Activated CD4-positive, alpha-beta memory T cell treated with anti-CD3 and anti-CD28 coated beads, Interleukin-2, amount 10 ng/mL, durations not matched to agents 7 days and 5 days (primary cell): ENCODE results near the gene MBLAC1. TPM values are rescaled to one million over a fixed set of nuclear protein-coding genes. Genes with fewer than 3 reads are reported as not detected.

Source experiments
- CTCF ChIA-PET: fragments of 350-600 bp; sonication (Branson Sonifier 250); formaldehyde crosslinking; loops from one replicate; lab custom pipeline; 2021; ENCODE audit warnings: antibody characterized with exemption, inconsistent platforms; lab: Charles Lee
- POLR2A ChIA-PET: fragments of 350-600 bp; sonication (Branson Sonifier 250); formaldehyde crosslinking; loops from one replicate; lab custom pipeline; 2021; ENCODE audit warnings: antibody characterized with exemption; lab: Charles Lee
- DNase-seq: peaks from one replicate; pipeline ENCODE4 v3.0.0-alpha.2; 2020
- H3K27ac Mint-ChIP-seq: one replicate; pipeline ENCODE4 v1.8.0; 2021; ENCODE audit warnings: mild to moderate bottlenecking, mixed read lengths
- H3K27me3 Mint-ChIP-seq: one replicate; pipeline ENCODE4 v1.8.0; 2021; ENCODE audit warnings: mixed read lengths
- H3K36me3 Mint-ChIP-seq: one replicate; pipeline ENCODE4 v1.8.0; 2021; ENCODE audit warnings: low read depth, mixed read lengths
- H3K4me1 Mint-ChIP-seq: one replicate; pipeline ENCODE4 v1.8.0; 2021; ENCODE audit warnings: mixed read lengths
- H3K4me3 Mint-ChIP-seq: one replicate; pipeline ENCODE4 v1.8.0; 2021; ENCODE audit warnings: mild to moderate bottlenecking, mixed read lengths
- H3K9me3 Mint-ChIP-seq: one replicate; pipeline ENCODE4 v1.8.0; 2021; ENCODE audit warnings: mixed read lengths
- total RNA-seq, 2 experiments: library from RNA; stranded (reverse); gene quantifications; one replicate each; pipeline ENCODE4 v1.2.3, GENCODE V29; 2021

Gene MBLAC1
- total RNA-seq, 2 experiments from 2014 or later, result 3.4 to 4.1 TPM

GRCh38 chr7:100088621-100089457, 37.9 kb upstream of the MBLAC1 start, which contains the start of gene COPS6:
COPS6 (plus strand) TSS chr7:100088969; CDS start chr7:100088991, 22 bp downstream.
- Mint-ChIP-seq H3K4me1 (peaks cover 41% of the 10 kb centered on the region), H3K36me3 (peaks cover 44% of the 10 kb centered on the region), H3K4me3 (peak within 1 kb of the TSS; percentile 89)

GRCh38 chr7:100089458-100090196, 37.1 kb upstream of the MBLAC1 start:
- POLR2A ChIA-PET, result interaction anchor here (0.6 to 11.1 kb wide), 6 partner anchors 11 to 74 kb away, joined by 4 to 169 read pairs (median 6); partner anchors contain the start of genes AP4M1, MBLAC1, MCM7 and ZKSCAN1
- Mint-ChIP-seq H3K27me3 (no peaks in the 10 kb centered on the region), H3K4me1 (peaks cover 41% of the 10 kb centered on the region), H3K27ac (peak overlapping the region; percentile 83), H3K9me3 (no peaks in the 10 kb centered on the region), H3K36me3 (peaks cover 52% of the 10 kb centered on the region), H3K4me3 (peak overlapping the region; percentile 89)
- DNase-seq, result no peak
- CTCF ChIA-PET, result interaction anchor here (1.5 kb wide), 1 partner anchor 12 kb away, joined by 3 read pairs; the partner anchor contains the start of genes AP4M1 and MCM7

More at GRCh38 chr7:100088621-100089457, 37.9 kb upstream of the MBLAC1 start, which contains the start of gene COPS6:
- ChIA-PET POLR2A (interaction anchor here (0.7 to 11.1 kb wide), 8 partner anchors 9 to 74 kb away, joined by 3 to 169 read pairs (median 4); partner anchors contain the start of genes AP4M1, MBLAC1, MCM7 and ZKSCAN1), CTCF (interaction anchor here (1.0 to 1.5 kb wide), 4 partner anchors 12 to 319 kb away, joined by 3 to 6 read pairs (median 4); partner anchors contain the start of genes AP4M1 and MCM7)
- peak; percentile 85 for DNase-seq
- H3K27ac Mint-ChIP-seq, result peak within 1 kb of the TSS; percentile 83
- H3K27me3 Mint-ChIP-seq, result no peaks in the 10 kb centered on the region
- H3K9me3 Mint-ChIP-seq, result no peaks in the 10 kb centered on the region

GRCh38 chr7:100090527-100091410, 36.0 kb upstream of the MBLAC1 start:
- no peaks in the 10 kb centered on the region for H3K9me3 Mint-ChIP-seq
- POLR2A ChIA-PET, result interaction anchor here (0.9 to 11.1 kb wide), 6 partner anchors 10 to 37 kb away, joined by 3 to 169 read pairs (median 6); partner anchors contain the start of genes AP4M1, CNPY4, MBLAC1 and MCM7
- H3K36me3 Mint-ChIP-seq, result peaks cover 64% of the 10 kb centered on the region
- H3K4me1 Mint-ChIP-seq, result peaks cover 46% of the 10 kb centered on the region
- no peak for DNase-seq
- CTCF ChIA-PET, result interaction anchor here (0.6 to 1.5 kb wide), 2 partner anchors 11 to 39 kb away, joined by 3 read pairs; partner anchors contain the start of genes AP4M1 and MCM7
- peak overlapping the region; percentile 45 for H3K4me3 Mint-ChIP-seq
- peak overlapping the region; percentile 55 for H3K27ac Mint-ChIP-seq
- no peaks in the 10 kb centered on the region for H3K27me3 Mint-ChIP-seq

GRCh38 chr7:100091411-100092181, 35.2 kb upstream of the MBLAC1 start:
- H3K4me3 Mint-ChIP-seq, result peak overlapping the region; percentile 18
- H3K36me3 Mint-ChIP-seq, result peaks cover 70% of the 10 kb centered on the region
- CTCF ChIA-PET, result interaction anchor here (1.3 kb wide), 1 partner anchor 9 kb away, joined by 4 read pairs; no protein-coding TSS in a partner anchor
- H3K4me1 Mint-ChIP-seq, result peaks cover 46% of the 10 kb centered on the region
- no peaks in the 10 kb centered on the region for H3K27me3 Mint-ChIP-seq
- peak overlapping the region; percentile 42 for H3K27ac Mint-ChIP-seq
- POLR2A ChIA-PET, result interaction anchor here (0.9 to 11.1 kb wide), 7 partner anchors 9 to 37 kb away, joined by 3 to 169 read pairs (median 7); partner anchors contain the start of genes AP4M1, CNPY4, MBLAC1 and MCM7
- DNase-seq, result no peak
- no peaks in the 10 kb centered on the region for H3K9me3 Mint-ChIP-seq

GRCh38 chr7:100093054-100093453, 33.7 kb upstream of the MBLAC1 start:
- ChIA-PET CTCF (no interaction called here), POLR2A (interaction anchor here (0.6 to 2.0 kb wide), 4 partner anchors 8 to 35 kb away, joined by 4 to 15 read pairs (median 6); partner anchors contain the start of genes AP4M1 and MCM7)
- Mint-ChIP-seq H3K27ac (no peak overlapping the region), H3K4me1 (peaks cover 49% of the 10 kb centered on the region), H3K36me3 (peaks cover 81% of the 10 kb centered on the region), H3K9me3 (no peaks in the 10 kb centered on the region), H3K27me3 (no peaks in the 10 kb centered on the region), H3K4me3 (no peak overlapping the region)
- DNase-seq, result no peak

GRCh38 chr7:100093498-100093897, 33.3 kb upstream of the MBLAC1 start:
- CTCF ChIA-PET, result no interaction called here

GRCh38 chr7:100093925-100094486, 32.8 kb upstream of the MBLAC1 start:
- POLR2A ChIA-PET, result no interaction called here
- Mint-ChIP-seq H3K27me3 (no peaks in the 10 kb centered on the region), H3K27ac (no peak overlapping the region), H3K4me1 (peaks cover 53% of the 10 kb centered on the region), H3K9me3 (no peaks in the 10 kb centered on the region), H3K36me3 (peaks cover 91% of the 10 kb centered on the region), H3K4me3 (no peak overlapping the region)
- DNase-seq, result no peak
- CTCF ChIA-PET, result no interaction called here

More at GRCh38 chr7:100093498-100093897, 33.3 kb upstream of the MBLAC1 start:
- Mint-ChIP-seq H3K27me3 (no peaks in the 10 kb centered on the region), H3K4me1 (peaks cover 48% of the 10 kb centered on the region), H3K4me3 (no peak overlapping the region), H3K9me3 (no peaks in the 10 kb centered on the region), H3K27ac (no peak overlapping the region), H3K36me3 (peaks cover 86% of the 10 kb centered on the region)
- DNase-seq, result no peak
- POLR2A ChIA-PET, result interaction anchor here (0.6 to 2.0 kb wide), 2 partner anchors 11 to 35 kb away, joined by 4 to 7 read pairs; no protein-coding TSS in a partner anchor

- no peaks in the 10 kb centered on the region for H3K27me3 Mint-ChIP-seq
- peaks cover 95% of the 10 kb centered on the region for H3K36me3 Mint-ChIP-seq
- ChIA-PET POLR2A (interaction anchor here (0.9 to 1.5 kb wide), 6 partner anchors 10 to 177 kb away, joined by 3 to 5 read pairs (median 3); partner anchors contain the start of gene MBLAC1), CTCF (interaction anchor here (0.6 kb wide), 1 partner anchor 350 kb away, joined by 3 read pairs; no protein-coding TSS in a partner anchor)
- no peak for DNase-seq
- H3K9me3 Mint-ChIP-seq, result no peaks in the 10 kb centered on the region
- no peak overlapping the region for H3K4me3 Mint-ChIP-seq
- peaks cover 54% of the 10 kb centered on the region for H3K4me1 Mint-ChIP-seq
- no peak overlapping the region for H3K27ac Mint-ChIP-seq
Observed at GRCh38 chr7:100095289-100095688, 31.5 kb upstream of the MBLAC1 start.

- H3K36me3 Mint-ChIP-seq, result peaks cover 93% of the 10 kb centered on the region
- CTCF ChIA-PET, result interaction anchor here (0.6 kb wide), 1 partner anchor 350 kb away, joined by 3 read pairs; no protein-coding TSS in a partner anchor
- peak overlapping the region; percentile 26 for H3K27ac Mint-ChIP-seq
- H3K27me3 Mint-ChIP-seq, result no peaks in the 10 kb centered on the region
- no peak for DNase-seq
- no peaks in the 10 kb centered on the region for H3K9me3 Mint-ChIP-seq
- H3K4me1 Mint-ChIP-seq, result peaks cover 50% of the 10 kb centered on the region
- H3K4me3 Mint-ChIP-seq, result no peak overlapping the region
- POLR2A ChIA-PET, result interaction anchor here (1.0 to 1.5 kb wide), 5 partner anchors 10 to 178 kb away, joined by 3 to 5 read pairs (median 3); partner anchors contain the start of gene MBLAC1
Observed at GRCh38 chr7:100095704-100096103, 31.1 kb upstream of the MBLAC1 start.

- Mint-ChIP-seq H3K4me3 (peak overlapping the region; percentile 84), H3K27ac (no peak overlapping the region), H3K36me3 (peaks cover 63% of the 10 kb centered on the region), H3K4me1 (peaks cover 47% of the 10 kb centered on the region), H3K27me3 (no peaks in the 10 kb centered on the region), H3K9me3 (no peaks in the 10 kb centered on the region)
- CTCF ChIA-PET, result interaction anchor here (1.0 to 3.7 kb wide), 2 partner anchors 17 to 607 kb away, joined by 3 to 21 read pairs; no protein-coding TSS in a partner anchor
- POLR2A ChIA-PET, result interaction anchor here (4.2 kb wide), 1 partner anchor 13 kb away, joined by 169 read pairs; the partner anchor contains the start of genes COPS6 and ZNF3
- DNase-seq, result no peak
Observed at GRCh38 chr7:100098913-100099312, 27.9 kb upstream of the MBLAC1 start.
